K562 (cell line): ENCODE data around the gene ADGRA1. TPM values are rescaled to one million over a fixed set of nuclear protein-coding genes. Genes with fewer than 3 reads are reported as not detected.

ENCODE experiments used
- ATAC-seq: fragments of 200-7000 bp; cut with Tn5 transposase; 3 replicates; pipeline ENCODE4 v1.9.1; 2020; ENCODE audit warnings: moderate library complexity
- BruUV-seq: library from RNA; stranded (reverse); fragments of 400-500 nt; replicated peaks from 2 replicates; lab custom pipeline; 2021; lab: Mats Ljungman, UMichigan
- CTCF ChIA-PET: fragments of 300-600 bp; formaldehyde crosslinking; extraction: SDS; loops from one replicate; lab custom pipeline; 2021; ENCODE audit warnings: low intra/inter-chr PET ratio; lab: Yijun Ruan, JAX
- POLR2A ChIA-PET: fragments of 300-600, 350-650 bp; sonication (Branson Sonifier 250); formaldehyde crosslinking; extraction: SDS; loops from one replicate; lab custom pipeline; 2021; ENCODE audit warnings: antibody characterized with exemption, inconsistent platforms; lab: Yijun Ruan, JAX
- DNase-seq, 4 experiments: peaks; one replicate each; pipeline versions ENCODE4 v3.0.0 to v3.0.0-alpha.2; 2011 to 2018; ENCODE audit warnings: low spot score in 3 of 4, mixed read lengths in 3 of 4; ENCODE audit errors: extremely low read depth in 1 of 4
- FAIRE-seq: peaks from 2 replicates; lab custom pipeline; 2011; peaks lifted over from hg19 to GRCh38; lab: Jason Lieb, UNC
- H2AFZ ChIP-seq: 2 replicates; pipeline ENCODE4 v1.6.0; 2011; ENCODE audit warnings: low read depth, low read length, control low read depth, inconsistent platforms
- H3K27ac ChIP-seq: fragments of 200-600 bp; 3 replicates; pipeline ENCODE4 v1.8.0; 2011; ENCODE audit warnings: low read depth, mild to moderate bottlenecking, control low read depth, inconsistent platforms, low read length, moderate library complexity, mixed read lengths; ENCODE audit errors: extremely low read depth
- H3K27me3 ChIP-seq, 2 experiments: fragments of 300-600 bp in 1 of 2; 2 replicates in 1 of 2; 3 replicates in 1 of 2; pipeline versions ENCODE4 v1.6.0 to v1.8.0; 2011; ENCODE audit warnings: inconsistent platforms in 2 of 2, low read length in 2 of 2, mild to moderate bottlenecking in 1 of 2, mixed read lengths in 1 of 2, moderate library complexity in 1 of 2; ENCODE audit not compliant: control insufficient read depth in 2 of 2, insufficient read depth in 2 of 2
- H3K36me3 ChIP-seq: fragments of 300-600 bp; 3 replicates; pipeline ENCODE4 v1.8.0; 2011; ENCODE audit warnings: mild to moderate bottlenecking, low read length, inconsistent platforms; ENCODE audit not compliant: control insufficient read depth, insufficient read depth
- H3K4me1 ChIP-seq, 2 experiments: fragments of 200-600 bp in 1 of 2; replicated peaks in 1 of 2; 2 replicates in 1 of 2; 3 replicates in 1 of 2; pipeline versions ENCODE4 v1.5.1 to v1.8.0; 2011; ENCODE audit warnings: inconsistent platforms in 2 of 2, low read length in 2 of 2, mild to moderate bottlenecking in 1 of 2, mixed read lengths in 1 of 2, moderate library complexity in 1 of 2; ENCODE audit not compliant: control insufficient read depth in 2 of 2, insufficient read depth in 2 of 2
- H3K4me2 ChIP-seq: 2 replicates; pipeline ENCODE4 v1.6.1; 2011; ENCODE audit warnings: low read length, control low read depth, inconsistent platforms, mixed read lengths; ENCODE audit not compliant: insufficient read depth
- H3K4me3 ChIP-seq: fragments of 200-600 bp; sonication (generic), shearing (Covaris generic); 2 replicates; pipeline ENCODE4 v1.5.1; 2016; ENCODE audit warnings: control low read depth, inconsistent platforms
- H3K79me2 ChIP-seq: fragments of 200-600 bp; 3 replicates; pipeline ENCODE4 v1.8.0; 2011; ENCODE audit warnings: low read length, inconsistent platforms; ENCODE audit not compliant: control insufficient read depth, insufficient read depth
- H3K9ac ChIP-seq, 2 experiments: 2 replicates each; pipeline versions ENCODE4 v1.6.0 to v1.6.1; 2011; ENCODE audit warnings: low read depth in 2 of 2, low read length in 2 of 2, control low read depth in 1 of 2, inconsistent platforms in 1 of 2, mild to moderate bottlenecking in 1 of 2, mixed read lengths in 1 of 2; ENCODE audit not compliant: insufficient read depth in 1 of 2
- H3K9me1 ChIP-seq: one replicate; pipeline ENCODE4 v1.6.0; 2011; ENCODE audit warnings: inconsistent platforms, mild to moderate bottlenecking, low read length, moderate library complexity; ENCODE audit not compliant: control insufficient read depth, insufficient read depth
- H3K9me3 ChIP-seq: replicated peaks from 2 replicates; pipeline ENCODE4 v1.5.1; 2011; ENCODE audit warnings: low read depth, low read length, inconsistent platforms; ENCODE audit not compliant: control insufficient read depth, insufficient read depth
- H4K20me1 ChIP-seq: replicated peaks from 2 replicates; pipeline ENCODE4 v1.6.1; 2011; ENCODE audit warnings: low read length, inconsistent platforms, mixed read lengths; ENCODE audit not compliant: control insufficient read depth, insufficient read depth
- ETV6 ChIP-seq, 3 experiments: fragments of 150-350 bp in 1 of 3; sonication (generic) in 1 of 3; formaldehyde crosslinking in 1 of 3; IDR thresholded peaks; 2 replicates each; pipeline versions ENCODE4 v1.6.1 to v1.8.0; 2014 to 2022; ENCODE audit warnings: borderline replicate concordance in 2 of 3, low read depth in 2 of 3, antibody characterized with exemption in 1 of 3, low read length in 1 of 3, mild to moderate bottlenecking in 1 of 3, missing genetic modification reagents in 1 of 3
- WHSC1 ChIP-seq: IDR thresholded peaks from one replicate; pipeline ENCODE4 v1.6.1; 2012; ENCODE audit warnings: low read length, control low read depth, inconsistent platforms
- ZNF263 ChIP-seq: sonication (generic); formaldehyde crosslinking; IDR thresholded peaks from 2 replicates; pipeline ENCODE4 v1.8.0; 2022; ENCODE audit warnings: mild to moderate bottlenecking, missing genetic modification reagents, borderline replicate concordance
- WGBS: fragments of 100-300 bp; shearing (Covaris generic); methylation state at CpG from one replicate; pipeline ENCODE4 v1.1.6; 2016; ENCODE audit warnings: low coverage, mixed read lengths; ENCODE audit not compliant: insufficient coverage; ENCODE audit errors: missing lambda C conversion rate; 5-methylcytosine and 5-hydroxymethylcytosine counted together
- in situ Hi-C: fragments of 300-500 bp; cut with MboI; formaldehyde crosslinking; loops from 4 replicates; pipeline ENCODE4 v1.15.0; 2018; ENCODE audit warnings: inconsistent platforms, mixed read lengths
- intact Hi-C: fragments of 100-400 bp; cut with micrococcal nuclease; formaldehyde crosslinking; loops from 2 replicates; pipeline ENCODE4 v1.14.2; 2022
- polyA plus RNA-seq, 8 experiments: library from polyadenylated mRNA; depleted of rRNA in 4 of 8; stranded (reverse) in 5 of 8; unstranded in 3 of 8; fragments of >200 nt; fragmentation: Nextera tagmentation in 2 of 8; fragmentation: Illumina TruSeq in 1 of 8; extraction: Ambion mirVana in 2 of 8; extraction: Trizol in 1 of 8; gene quantifications; 2 replicates each; pipeline versions ENCODE4 v1.2.1 to v1.2.3, GENCODE V29; 2011 to 2014; ENCODE audit warnings: inconsistent platforms in 1 of 8, missing spikeins in 1 of 8
- total RNA-seq, 7 experiments: library from RNA; depleted of rRNA in 6 of 7; stranded (reverse); fragments of >200 nt in 6 of 7; fragmentation: Illumina TruSeq in 2 of 7; extraction: Trizol in 2 of 7; gene quantifications; 2 replicates each; pipeline versions ENCODE4 v1.2.1 to v1.2.3, GENCODE V29; 2011 to 2021; ENCODE audit warnings: low replicate concordance in 1 of 7

The ADGRA1 gene
- total and polyA plus RNA-seq, 9 of the 15 experiments (the other 6 are each of a cell fraction or from before 2014, with no cell fraction given) = not detected

GRCh38 chr10:133131734-133132472, 44.2 kb downstream of the ADGRA1 start (continued):
- TF ChIP-seq ETV6 (IDR thresholded peaks at IDR 0.05; ENCODE audit: borderline replicate concordance in 1 of 2, low read depth in 2 of 2, low read length in 1 of 2) = no peak
- no peak for TF ChIP-seq ETV6 (CRISPR knock-in tag; IDR thresholded peaks at IDR 0.05; ENCODE audit: borderline replicate concordance)

DNA sequence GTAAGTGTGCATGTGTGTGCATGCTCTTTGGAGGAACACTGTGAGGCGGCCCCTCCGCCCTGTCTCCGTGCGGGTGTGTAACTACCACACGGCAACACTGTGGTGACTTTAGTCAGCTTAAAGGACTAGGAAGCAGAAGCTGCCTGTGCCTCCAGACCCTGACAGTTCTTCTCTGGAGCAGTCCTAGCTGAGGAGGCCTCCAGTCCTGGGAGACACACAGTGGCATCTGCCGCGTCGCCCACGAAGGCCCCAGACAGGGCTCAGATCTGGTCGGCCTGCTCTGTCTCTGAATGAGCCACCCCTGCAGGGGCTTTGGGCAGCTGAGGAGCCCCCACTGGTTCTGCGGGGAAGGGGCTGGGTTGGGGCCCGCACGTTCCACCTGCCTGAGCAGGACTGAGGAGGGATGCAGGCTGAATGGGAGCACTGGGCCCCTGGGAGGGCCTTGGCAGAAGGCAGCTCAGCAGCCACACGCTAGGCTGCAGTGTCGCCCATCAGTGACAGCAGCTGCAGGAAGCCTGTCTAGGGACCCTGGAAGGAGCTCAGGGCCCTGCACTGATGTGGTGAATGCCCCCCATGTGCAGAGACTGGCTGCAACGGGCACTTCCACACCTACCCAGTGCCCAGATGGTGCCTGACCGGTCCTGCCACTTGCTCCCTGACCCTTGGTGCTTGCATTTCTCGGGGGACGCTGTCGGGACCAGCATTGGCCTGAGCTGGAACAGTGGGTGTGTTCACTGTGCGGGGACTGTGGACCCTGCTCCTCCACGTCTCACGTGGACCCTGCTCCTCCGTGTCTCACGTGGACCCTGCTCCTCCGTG, 45.0 kb downstream of the ADGRA1 start:
- no peaks in the 10 kb centered on the region for H4K20me1 ChIP-seq
- H3K4me1 ChIP-seq = peaks cover 0 to 22% of the 10 kb centered on the region in 2 experiments; a peak in 2 of 5 replicates
- no peak overlapping the region for H3K4me2 ChIP-seq
- H3K4me3 ChIP-seq = no peak overlapping the region
- H3K9me1 ChIP-seq = no peaks in the 10 kb centered on the region
- peaks cover 0 to 26% of the 10 kb centered on the region in 2 experiments; a peak in 3 of 5 replicates for H3K27me3 ChIP-seq
- in situ Hi-C loops = no loop called here
- no peaks in the 10 kb centered on the region for H3K79me2 ChIP-seq
- intact Hi-C loops = no loop called here
- BruUV-seq = no TSS peak
- H2AFZ ChIP-seq = no peak overlapping the region
- POLR2A ChIA-PET = no interaction called here
- H3K36me3 ChIP-seq = no peaks in the 10 kb centered on the region
- H3K9ac ChIP-seq = no peak overlapping the region
- no peak overlapping the region for H3K27ac ChIP-seq
- no peaks in the 10 kb centered on the region for H3K9me3 ChIP-seq
- no peak for ATAC-seq
- 16% methylated on average over 22 of the region's 26 CpGs for WGBS
- TF ChIP-seq WHSC1 (no peak), ZNF263 (CRISPR knock-in tag) (peak; percentile 82; the same call in 1 of the 2 replicates)
- TF ChIP-seq, all 486 proteins: peak for 1
- CTCF ChIA-PET = no interaction called here
- DNase-seq (no peak), FAIRE-seq (no peak)
